8988T (cell line): ENCODE results near the gene ANP32B.

Experiments used
- DNase-seq: peaks from one replicate; pipeline ENCODE4 v3.0.0; 2011

ANP32B gene

DNA sequence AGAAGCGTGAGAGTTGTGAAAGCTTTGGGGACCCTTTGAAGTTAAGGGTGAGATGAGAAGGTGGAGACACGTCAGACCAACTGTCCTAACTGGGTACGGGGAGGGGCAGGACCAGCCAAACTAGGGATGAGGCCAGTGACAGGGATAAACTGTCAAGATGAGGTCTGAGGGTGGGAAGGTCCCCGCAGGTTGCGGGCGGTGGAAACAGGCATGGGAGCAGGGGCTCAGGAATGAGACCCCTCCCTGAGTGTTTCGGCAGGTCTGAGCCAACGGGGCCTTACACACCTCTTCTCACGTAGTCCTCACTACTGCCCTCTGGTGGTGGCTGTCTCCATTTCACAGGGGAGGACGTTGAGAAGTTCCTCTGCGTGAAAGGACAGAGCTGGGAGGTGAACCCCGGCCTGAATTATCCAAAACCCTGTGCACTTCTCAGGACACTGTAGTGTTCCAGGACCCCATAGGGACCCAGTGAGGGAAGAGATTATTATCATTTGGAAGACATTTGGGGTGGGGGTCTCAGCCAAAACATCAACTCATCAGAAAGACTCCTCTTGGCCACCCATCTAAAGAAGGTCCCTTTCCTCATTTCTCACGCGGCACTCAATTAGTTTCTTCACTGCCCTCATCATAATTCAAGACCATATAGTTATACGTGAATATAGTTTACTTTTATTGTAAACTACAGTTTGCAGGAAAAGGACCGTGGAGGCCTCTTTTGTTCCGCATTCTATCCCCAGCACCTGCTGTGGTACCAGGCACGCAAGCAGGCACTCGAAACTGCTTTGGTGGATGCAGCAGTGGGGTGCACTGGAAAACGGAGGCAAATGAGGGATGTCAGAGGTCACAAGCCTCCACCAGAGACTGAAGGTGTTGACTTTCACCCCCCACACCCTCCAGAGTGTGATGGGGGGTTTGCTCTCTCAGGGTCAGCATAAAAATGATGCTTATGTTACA lies 51.7 kb downstream of the ANP32B start:
- peak; percentile 44 for DNase-seq

DNA sequence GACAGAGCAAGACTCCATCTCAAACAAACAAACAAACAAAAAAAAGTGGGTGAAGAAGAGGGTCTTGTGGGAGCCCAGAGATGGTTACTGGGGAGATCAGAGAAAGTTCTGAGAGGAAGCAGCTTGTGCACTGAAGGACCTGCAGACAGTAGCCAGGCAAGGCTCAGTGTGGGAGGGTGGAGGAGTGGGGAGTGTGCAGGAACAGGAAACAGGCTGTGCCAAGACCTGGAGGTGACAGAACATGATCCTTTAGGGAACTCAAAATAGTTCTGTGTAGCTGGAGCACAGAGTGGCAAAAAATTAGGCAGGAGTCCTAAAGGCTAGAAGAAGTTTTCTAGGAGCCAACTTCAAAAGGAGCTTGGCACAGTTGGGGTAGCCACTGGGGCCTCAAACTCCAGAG lies 54.2 kb downstream of the ANP32B start:
- no peak for DNase-seq

GRCh38 chr9:98038958-98039357 lies 55.8 kb downstream of the ANP32B start:
- DNase-seq, result no peak

DNA sequence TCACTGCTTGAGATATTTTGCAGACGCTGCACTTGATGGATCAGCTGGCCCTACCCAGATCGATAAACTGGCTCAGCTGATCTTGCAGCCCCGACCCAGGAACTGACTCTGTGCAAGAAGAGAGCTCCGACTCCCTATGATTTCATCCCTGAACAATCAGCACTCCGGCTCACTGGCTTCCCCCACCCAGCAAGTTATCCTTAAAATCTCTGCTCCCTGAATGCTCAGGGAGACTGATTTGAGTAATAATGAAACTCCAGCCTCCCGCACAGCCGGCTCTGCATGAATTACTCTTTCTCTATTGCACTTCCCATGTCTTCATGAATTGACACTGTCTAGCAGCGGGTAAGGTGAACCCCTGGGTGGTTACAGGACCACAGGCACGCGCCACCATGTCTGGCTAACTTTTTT lies 56.5 kb downstream of the ANP32B start:
- DNase-seq, result no peak

- no peak for DNase-seq
Measured at GRCh38 chr9:98040212-98040611, 57.1 kb downstream of the ANP32B start.

DNA sequence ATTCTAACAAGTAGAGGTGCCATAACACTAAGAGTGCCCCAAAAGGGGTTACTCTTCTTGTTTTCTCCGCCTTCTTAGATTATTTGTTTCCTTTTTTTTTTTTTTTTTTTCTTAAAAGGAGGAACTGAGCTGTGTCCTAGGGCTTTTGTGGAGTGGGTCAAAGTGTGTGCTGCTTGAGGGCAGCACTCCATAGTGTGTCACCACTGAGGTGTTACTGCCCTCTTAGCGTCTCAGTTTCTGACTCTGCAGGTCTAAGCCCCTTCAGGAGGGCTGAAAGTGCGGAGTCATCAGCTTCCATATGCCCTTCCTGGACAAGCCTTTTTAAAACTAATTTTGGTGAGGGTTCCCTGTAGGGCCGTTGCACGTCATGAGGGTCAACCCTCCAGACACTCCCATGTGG lies 60.8 kb downstream of the ANP32B start:
- DNase-seq, result no peak

GRCh38 chr9:98045234-98046179 lies 62.4 kb downstream of the ANP32B start:
- DNase-seq, result no peak

GRCh38 chr9:98046180-98046543 lies 63.0 kb downstream of the ANP32B start:
- no peak for DNase-seq

GRCh38 chr9:98047002-98047401 lies 63.9 kb downstream of the ANP32B start:
- DNase-seq, result no peak

- no peak for DNase-seq
Measured at GRCh38 chr9:98049288-98050072, 66.3 kb downstream of the ANP32B start.

- no peak for DNase-seq
Measured at GRCh38 chr9:98050351-98050750, 67.2 kb downstream of the ANP32B start.

- DNase-seq, result no peak
Measured at GRCh38 chr9:98054376-98054951, 71.3 kb downstream of the ANP32B start.

- peak; percentile 68 for DNase-seq
Measured at GRCh38 chr9:98056269-98057137, 73.4 kb downstream of the ANP32B start, which contains the start of gene NANS. NANS (plus strand) TSS chr9:98056732; CDS start chr9:98056809, 77 bp downstream.

- DNase-seq, result no peak
Measured at GRCh38 chr9:98057138-98057799, 74.1 kb downstream of the ANP32B start.

GRCh38 chr9:98062161-98062560 lies 79.0 kb downstream of the ANP32B start:
- DNase-seq, result no peak

DNA sequence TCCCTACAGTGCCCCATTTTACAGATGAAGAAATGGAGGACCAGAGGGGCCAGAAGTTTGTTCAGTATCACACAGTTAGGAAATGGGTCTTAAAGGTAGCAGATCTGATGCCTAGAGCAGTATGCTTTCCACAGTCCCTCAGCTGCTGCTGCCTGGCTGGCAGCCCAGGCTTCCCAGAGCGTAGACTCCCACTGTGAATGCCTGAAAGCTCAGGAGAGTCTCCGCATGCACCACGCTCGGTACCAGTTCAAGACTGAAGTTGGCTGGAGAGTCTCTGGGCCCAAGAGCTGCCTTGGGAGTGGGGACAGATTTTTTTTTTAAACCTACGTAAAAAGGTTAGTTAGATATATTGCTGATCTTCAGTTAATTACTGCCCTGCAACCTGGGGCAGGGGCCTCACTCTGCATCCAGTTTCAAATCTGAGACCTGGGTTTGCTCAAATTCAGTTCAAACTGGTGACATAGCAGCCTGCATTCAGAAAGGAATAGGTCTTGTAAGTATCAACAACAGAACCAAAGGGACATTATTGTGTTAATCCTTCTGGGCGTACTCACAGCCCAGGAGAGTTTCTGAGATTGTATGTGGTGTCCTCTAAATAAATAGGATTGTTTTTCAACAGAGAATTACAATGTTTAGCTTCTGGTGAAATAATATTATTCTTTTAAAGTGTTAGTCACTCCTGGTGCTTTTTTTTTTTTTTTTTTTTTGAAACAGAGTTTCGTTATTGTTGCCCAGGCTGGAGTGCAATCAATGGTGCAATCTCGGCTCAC lies 81.7 kb downstream of the ANP32B start:
- DNase-seq, result no peak
